GM18499 (cell line): ENCODE results near the gene GNB1.

Experiments
- ATAC-seq: cut with Tn5 transposase; IDR thresholded peaks from one replicate; pipeline ENCODE4 v1.9.1; 2021; ENCODE audit warnings: moderate number of reproducible peaks; ENCODE audit not compliant: insufficient read depth, unreplicated experiment

Gene GNB1

DNA sequence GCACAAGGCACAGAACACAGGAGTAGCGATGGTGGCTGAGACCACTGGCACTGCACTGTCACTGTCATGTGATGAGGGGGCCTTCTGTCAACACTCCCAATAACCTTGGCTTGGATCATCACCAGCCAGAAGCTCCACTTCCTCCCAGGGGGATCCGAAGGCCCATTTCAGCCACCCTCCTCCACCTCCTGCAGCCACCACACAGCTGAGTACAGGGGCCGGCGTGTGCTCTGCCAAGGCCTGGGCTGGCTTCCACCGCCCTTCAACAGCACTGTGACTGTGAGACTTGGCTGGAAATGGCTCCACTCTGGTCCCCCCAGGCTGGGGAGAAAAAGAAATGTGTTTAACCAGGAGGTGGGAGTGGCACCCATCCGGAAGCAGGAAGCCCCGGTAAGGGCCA is 102.8 kb downstream of the GNB1 start:
- ATAC-seq, result no peak

DNA sequence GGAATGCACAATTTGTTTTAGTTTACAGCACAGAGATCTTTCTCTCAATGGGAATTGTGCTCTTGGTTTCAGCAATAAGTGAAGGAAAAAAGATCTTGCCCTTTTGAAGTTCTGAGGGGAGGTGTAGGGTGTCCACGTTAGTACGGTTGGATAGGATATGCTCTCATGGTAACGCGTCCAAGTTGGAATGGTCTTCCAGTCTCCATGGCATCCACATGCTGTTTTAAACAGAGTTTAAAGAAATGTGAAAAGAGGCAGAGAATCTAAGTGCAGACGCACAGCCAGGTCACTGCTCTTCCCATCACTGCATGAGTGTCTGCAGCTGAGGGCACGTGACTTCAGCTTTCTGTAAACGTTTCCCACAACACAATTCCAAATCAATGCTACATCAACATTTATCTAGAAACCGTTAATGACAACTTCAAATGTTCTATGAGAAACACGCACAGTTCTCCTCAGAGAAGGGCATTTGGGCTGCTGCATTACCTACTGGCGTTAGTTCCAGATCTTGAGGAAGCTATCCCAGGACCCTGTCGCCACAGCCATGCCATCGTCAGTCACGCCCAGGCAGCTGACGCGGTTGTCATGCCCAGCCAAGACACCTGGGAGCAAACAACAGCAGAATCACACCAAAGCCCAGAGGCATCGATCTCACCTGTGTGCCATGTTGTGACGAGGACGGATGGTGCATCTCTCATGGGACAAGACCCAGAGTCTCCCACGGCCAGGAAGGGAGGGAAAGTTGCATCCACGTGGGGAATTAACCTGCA is 103.9 kb downstream of the GNB1 start:
- ATAC-seq, result no peak

- ATAC-seq, result no peak
Observed at GRCh38 chr1:1785666-1786065, 105.2 kb downstream of the GNB1 start.

- no peak for ATAC-seq
Observed at GRCh38 chr1:1784933-1785332, 106.0 kb downstream of the GNB1 start.

- no peak for ATAC-seq
Observed at GRCh38 chr1:1783320-1783719, 107.6 kb downstream of the GNB1 start.

DNA sequence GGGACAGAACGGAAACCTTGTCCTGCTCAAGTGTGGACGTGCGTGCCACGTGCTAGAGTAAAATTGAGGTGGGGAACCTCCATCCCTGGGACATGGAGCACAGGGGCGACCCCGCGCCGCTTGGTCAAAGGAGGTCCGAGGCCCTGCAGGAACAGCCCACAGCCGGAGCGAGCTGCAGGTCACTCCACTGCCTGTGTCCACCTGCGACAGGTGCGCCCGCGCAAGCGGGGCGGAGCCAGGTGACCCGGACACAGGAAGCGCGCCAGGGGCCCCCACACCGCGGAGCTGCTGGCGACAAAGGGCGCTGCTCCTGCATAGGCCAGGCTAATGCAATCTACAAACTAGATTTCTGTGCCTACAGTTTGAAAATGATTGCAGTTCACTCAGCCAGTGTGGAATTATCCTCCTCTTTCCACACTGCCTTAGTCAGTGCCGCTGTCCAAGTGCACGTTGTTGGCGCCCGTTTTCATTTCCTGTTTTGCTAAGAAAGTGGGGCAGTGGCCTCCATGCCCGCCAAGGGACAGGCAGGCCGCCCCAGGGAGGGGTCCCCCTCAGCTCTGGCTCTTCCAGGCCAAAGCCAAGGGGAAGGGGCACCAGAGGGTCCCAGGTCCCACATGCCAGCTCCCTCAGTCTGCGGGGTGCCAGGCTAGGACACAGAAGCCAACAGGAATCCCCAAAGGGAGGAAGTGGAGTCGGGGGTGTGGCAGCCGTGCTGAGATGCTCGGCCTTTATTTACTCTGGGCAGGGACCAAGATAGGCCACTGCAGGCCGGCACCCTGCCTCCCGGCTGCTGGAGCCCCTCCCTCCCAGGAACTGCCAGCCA is 108.3 kb downstream of the GNB1 start:
- ATAC-seq, result no peak

- ATAC-seq, result no peak
Observed at GRCh38 chr1:1781526-1781903, 109.4 kb downstream of the GNB1 start.

DNA sequence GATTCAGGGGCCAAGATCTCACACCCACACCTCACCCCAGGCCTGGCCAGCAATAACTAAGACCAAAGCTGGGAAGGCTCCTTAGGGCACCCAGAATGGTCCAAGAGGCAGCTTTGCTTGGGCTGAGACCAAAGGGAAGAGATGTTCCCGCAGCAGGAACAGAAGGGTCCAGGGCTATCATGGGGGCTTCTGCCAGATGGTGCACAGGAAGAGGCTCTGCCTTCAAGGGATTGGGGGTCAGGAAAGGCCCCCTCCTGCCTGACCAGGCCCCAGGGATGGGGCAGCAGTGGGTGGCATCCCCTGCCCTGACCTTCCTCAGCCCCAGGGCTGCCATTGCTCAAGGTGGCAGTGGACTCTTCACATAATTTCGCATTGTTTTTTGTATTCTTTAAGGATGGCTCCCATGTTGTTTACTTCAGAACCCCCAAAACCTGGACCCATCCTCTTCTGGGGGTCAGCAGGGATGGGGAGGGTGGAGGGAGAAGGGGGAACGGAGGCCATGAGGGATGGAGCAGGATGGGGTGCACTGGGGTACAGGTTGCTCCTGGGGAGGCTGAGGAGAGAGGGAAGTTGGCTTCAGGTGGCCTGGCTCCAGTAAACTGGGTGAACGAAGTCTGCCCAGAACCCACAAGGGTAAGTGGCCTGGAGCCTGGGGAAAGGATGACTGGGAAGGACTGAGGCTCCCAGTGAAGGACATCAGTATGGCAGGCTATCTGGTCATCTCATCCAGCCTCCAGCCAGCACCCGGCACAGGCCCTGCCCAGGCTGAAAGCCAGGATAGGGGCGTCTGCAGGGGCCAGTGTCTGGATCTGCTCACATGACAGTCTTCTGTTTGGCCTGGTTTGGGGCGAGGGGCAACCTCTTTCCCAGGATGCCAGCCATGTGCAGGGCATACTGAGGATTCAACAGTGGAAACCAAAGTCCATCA is 110.0 kb downstream of the GNB1 start:
- ATAC-seq, result no peak

GRCh38 chr1:1779691-1780597 is 110.9 kb downstream of the GNB1 start:
- ATAC-seq, result no peak

DNA sequence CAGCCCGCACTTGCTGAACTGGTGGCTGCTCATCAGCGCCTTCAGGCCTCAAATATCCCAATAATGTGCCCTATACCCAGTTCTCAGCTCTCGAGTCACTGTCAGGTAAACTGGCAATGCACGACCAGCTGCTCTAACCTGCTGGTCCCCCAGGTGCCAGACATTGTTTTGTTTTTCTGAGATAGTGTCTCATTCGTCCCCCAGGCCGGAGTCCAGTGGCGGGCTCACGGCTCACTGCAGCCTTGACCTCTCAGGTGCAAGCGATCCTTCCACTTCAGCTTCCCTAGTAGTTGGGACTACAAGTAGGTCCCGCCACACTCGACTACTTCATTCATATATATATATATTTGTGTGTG is 111.6 kb downstream of the GNB1 start:
- no peak for ATAC-seq

DNA sequence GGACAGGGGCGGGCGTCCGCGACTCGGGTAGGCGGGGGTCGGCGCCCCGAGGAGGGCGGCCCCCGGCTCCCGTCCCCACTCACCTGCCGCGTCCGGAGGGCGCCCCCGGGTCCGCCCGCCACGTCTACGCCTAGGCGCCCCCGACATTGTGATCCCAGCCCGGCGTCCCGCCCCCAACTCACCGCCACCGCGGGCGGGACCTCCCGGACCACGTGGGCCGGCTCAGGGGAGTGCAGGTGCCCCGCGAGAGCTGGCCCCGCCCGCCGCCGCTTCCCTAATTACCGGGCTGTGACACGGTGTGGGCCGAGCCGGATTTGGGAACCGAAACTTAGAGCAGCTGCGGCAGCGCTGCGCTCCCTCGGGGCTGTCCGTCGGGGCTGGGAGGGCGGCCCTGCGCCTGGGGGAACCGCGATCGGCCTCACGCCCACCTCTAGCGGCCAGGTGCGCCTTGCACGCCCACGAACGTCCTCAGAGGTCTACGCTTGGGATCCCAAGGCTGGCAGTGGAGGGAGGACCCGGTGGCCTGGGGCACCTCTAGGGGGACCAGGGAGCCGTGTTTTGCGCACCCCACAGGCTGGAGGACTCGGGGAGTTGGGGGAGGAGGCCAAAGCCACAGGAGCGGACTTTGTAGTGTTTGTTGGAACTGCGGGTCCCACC is 112.1 kb downstream of the GNB1 start:
- peak; percentile 51 for ATAC-seq

- ATAC-seq, result no peak
Observed at GRCh38 chr1:1777950-1778662, 112.8 kb downstream of the GNB1 start, which contains the start of gene NADK. NADK (minus strand) TSS chr1:1778470; CDS start chr1:1765406, 13,064 bp downstream.

GRCh38 chr1:1777583-1777899 is 113.3 kb downstream of the GNB1 start:
- ATAC-seq, result no peak

DNA sequence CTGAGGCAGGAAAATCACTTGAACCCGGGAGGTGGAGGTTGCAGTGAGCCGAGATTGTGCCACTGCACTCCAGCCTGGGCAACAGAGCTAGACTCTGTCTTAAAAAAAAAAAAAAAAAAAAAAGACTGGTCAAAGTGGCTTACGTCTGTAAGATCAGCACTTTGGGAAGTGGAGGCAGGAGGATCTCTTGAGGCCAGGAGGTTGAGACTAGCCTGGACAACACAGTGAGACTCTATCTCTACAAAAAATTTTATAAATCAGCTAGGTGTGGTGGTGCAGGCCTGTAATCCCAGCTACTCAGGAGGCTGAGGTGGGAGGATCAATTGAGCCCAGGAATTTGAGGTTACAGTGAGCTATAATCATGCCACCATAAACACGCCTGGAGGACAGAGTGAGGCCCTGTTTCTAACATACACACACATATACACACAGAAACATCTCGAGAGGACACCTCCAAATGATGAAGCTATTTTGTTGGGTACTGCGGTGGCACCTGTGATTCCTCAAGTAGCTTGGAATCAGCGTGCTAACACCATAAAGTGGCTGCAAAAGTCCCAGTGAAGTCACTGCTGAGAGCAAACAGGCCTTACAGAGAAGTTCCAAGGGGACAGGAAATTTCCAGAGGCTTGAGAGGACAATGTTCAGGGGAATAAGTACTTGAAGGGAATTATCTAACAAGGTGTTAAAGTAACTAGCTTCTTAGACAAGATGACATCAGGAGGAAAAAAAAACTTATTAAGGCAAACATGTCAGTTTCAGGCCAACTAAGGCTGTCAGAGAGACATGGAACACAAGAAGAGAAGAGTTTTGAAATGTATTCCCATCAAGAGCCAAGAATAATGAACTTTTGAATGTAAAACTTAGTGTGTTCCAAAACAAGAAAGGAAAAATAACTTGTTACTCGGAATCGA is 114.0 kb downstream of the GNB1 start:
- no peak for ATAC-seq

DNA sequence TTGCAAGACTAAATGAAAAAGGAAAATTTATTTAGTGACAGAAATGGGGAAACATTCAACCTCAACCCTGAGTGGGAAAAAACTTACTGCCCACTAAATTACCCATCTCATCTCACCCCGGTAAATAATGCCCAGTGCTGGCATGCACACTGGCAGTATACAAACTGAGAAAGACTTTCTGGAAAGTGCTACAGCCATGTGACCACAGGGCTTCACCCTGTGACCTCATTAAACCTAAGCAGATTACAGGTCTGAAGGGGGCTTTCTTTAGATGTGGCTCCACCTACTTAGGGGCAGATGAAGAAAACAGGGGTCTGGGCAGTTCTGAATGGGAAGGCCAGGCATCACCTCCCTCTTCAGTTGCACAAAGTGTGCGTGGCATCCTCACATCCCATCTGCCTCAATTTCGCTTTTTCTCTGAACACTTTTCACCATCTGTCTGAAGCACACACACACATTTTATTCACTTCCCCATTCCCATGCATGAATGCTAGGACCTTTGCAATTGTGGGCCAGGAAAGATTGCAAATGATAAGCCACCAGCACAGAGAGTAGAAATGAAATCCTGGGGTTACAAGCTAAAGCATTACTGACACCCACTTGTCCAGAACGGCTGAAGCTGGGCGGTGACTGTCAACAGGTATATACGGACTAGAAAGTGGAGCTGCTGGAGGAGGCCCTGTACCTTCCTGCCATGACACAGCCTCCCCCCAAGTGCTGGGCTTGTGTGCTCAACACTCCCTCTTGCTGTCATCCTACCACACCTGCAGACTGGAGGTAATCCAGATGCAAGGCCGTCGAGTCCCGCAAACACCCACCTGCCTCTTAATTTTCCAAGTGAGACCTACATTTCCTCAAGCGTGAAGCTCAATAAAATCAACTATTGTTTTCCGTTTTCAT is 115.3 kb downstream of the GNB1 start:
- no peak for ATAC-seq

GRCh38 chr1:1773874-1774273 is 117.0 kb downstream of the GNB1 start:
- no peak for ATAC-seq

DNA sequence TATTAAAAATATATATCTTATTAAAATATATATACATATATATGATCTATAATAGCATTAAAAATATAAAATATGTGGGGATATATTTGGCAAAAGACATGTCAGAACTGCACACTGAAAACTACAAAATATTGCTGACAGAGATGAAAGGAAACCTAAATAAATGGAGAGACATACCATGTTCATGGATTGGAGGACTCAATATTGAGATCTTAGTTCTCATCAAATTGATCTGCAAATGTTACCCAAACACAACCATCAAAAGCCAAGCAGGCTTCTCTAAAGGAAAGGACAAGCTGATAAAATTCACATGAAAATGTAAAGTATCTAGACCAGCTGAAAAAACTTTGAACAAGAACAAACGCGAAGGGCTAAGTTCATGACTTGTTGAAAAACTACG is 119.8 kb downstream of the GNB1 start:
- ATAC-seq, result no peak
